ENCODE results near the gene WNT9A. TPM values are rescaled to one million over a fixed set of nuclear protein-coding genes. Genes with fewer than 3 reads are reported as not detected.
"Not testable (repeated sequence)": the region's sequence is repeated elsewhere in the genome, so short reads cannot be mapped to it uniquely, and the experiment has no call there.

Gene WNT9A
- total RNA-seq, 2 experiments from 2014 or later: 0.08 to 0.09 TPM

DNA sequence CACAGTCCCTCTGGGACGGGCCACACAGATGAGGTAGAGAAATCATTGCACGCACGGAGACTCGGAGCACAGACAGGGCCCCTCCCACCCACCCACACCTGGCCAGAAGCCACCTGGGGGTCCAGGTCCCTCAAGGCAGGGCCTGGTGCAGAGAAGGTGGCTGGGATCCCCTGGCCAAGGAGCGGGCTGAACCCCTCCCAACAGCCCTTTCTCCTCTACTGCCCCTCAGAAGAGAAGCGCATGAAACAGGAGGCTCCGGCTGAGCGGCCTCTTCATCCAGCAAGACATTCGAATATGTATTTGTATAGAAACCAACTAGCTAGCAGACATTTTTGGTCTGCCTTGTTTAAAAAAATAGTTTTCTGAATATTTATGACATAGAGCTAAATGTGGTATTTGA, 29.0 kb downstream of the WNT9A start:
- Mint-ChIP-seq H3K27me3 (no peaks in the 10 kb centered on the region), H3K4me1 (no peaks in the 10 kb centered on the region), H3K4me3 (no peak overlapping the region), H3K9me3 (no peaks in the 10 kb centered on the region), H3K36me3 (no peaks in the 10 kb centered on the region), H3K27ac (no peak overlapping the region)
- no peak for DNase-seq
- ATAC-seq (ENCODE audit: low read depth): no peak
- POLR2A ChIA-PET: no interaction called here

DNA sequence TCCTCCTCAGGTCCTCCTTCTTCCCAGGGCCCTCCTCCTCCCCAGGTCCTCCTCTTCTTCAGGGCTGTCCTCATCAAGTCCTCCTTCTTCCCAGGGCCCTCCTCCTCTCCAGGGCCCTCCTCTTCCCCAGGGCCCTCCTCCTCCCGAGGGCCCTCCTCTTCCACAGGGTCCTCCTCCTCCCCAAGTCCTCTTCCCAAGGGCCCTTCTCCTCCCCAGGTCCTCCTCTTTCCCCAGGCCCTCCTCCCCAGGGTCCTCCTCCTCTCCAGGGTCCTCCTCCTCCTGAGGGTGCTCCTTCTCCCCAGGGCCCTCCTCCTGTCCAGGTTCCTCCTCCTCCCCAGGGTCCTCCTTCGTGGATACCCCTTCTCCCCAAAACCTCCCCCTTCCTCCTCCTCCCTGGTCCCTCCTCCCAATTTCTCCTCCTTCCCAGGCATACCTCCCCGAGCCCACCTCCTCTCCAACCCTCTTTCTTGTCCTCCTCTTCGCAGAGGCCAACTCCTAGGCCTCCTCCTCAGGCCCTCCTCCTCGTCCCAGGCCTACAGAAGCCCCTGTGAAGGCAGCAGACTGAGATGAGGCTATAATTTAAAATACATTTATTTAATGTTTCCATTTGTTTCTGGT, 29.5 kb downstream of the WNT9A start:
- Mint-ChIP-seq H3K4me1 (no peaks in the 10 kb centered on the region), H3K27ac (no peak overlapping the region), H3K9me3 (no peaks in the 10 kb centered on the region), H3K36me3 (no peaks in the 10 kb centered on the region), H3K4me3 (no peak overlapping the region), H3K27me3 (no peaks in the 10 kb centered on the region)
- POLR2A ChIA-PET: no interaction called here
- ATAC-seq (ENCODE audit: low read depth) (no peak), DNase-seq (no peak)

DNA sequence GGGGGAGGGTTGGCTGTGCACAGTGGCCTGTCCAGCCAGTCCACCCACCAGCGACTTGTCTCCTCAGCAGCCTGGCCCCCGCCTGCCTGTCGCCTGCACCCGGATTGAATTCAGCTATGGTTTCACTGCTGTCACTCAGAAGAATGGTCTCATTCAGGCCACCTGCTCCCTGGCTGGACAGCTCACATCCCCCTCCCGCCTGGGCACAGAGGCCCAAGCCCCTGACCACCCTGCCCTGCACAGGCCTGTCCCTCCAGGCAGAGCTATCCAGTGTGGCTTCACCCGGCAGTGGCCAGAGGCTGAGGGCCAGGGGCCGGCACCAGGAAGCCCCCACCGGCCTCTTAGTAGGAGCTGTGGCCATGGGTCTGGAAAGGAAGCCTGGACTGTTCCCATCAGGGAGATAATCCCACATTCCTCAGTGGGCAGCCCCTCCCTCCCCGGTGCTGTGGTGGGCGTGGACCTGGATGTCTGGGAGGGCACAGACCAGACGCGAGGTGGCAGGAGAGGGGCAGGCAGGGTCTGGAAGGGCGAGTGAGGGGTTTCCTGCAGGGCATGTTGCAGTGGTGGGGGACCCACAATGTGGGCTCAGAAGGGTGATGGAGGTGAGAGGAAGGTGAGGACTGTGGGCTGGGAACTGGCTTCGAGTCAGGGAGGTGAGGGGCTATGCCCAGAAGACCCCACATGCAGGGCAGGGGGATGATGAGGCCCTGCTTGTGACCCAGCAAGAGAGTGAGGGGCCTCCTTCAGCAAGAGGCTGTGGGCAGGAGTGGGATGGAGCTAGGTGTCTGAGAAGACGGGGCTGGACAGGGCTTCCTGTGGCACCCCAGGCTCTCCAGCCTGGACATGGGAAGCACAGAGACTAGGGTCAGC, 30.4 kb downstream of the WNT9A start:
- POLR2A ChIA-PET: no interaction called here
- Mint-ChIP-seq H3K36me3 (no peaks in the 10 kb centered on the region), H3K27me3 (peaks cover 3% of the 10 kb centered on the region), H3K4me1 (no peaks in the 10 kb centered on the region), H3K9me3 (no peaks in the 10 kb centered on the region), H3K4me3 (no peak overlapping the region), H3K27ac (no peak overlapping the region)
- DNase-seq: no peak
- ATAC-seq (ENCODE audit: low read depth): no peak

DNA sequence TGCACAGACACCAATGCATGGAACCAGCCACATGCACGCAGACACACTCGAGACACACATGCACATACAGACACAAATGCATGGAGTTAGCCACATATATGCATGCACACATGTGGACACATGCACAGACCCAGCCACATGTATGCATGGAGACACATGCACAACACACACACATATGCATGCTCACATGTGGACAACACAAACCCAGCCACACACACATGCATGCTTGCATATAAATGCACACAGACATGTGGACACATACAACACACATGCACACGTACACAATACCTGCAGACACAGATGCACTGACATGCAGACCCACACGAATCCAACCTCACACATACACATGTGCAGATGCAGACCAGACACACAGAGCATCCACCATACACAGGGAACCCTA, 31.1 kb downstream of the WNT9A start:
- no peak overlapping the region for H3K4me3 Mint-ChIP-seq

DNA sequence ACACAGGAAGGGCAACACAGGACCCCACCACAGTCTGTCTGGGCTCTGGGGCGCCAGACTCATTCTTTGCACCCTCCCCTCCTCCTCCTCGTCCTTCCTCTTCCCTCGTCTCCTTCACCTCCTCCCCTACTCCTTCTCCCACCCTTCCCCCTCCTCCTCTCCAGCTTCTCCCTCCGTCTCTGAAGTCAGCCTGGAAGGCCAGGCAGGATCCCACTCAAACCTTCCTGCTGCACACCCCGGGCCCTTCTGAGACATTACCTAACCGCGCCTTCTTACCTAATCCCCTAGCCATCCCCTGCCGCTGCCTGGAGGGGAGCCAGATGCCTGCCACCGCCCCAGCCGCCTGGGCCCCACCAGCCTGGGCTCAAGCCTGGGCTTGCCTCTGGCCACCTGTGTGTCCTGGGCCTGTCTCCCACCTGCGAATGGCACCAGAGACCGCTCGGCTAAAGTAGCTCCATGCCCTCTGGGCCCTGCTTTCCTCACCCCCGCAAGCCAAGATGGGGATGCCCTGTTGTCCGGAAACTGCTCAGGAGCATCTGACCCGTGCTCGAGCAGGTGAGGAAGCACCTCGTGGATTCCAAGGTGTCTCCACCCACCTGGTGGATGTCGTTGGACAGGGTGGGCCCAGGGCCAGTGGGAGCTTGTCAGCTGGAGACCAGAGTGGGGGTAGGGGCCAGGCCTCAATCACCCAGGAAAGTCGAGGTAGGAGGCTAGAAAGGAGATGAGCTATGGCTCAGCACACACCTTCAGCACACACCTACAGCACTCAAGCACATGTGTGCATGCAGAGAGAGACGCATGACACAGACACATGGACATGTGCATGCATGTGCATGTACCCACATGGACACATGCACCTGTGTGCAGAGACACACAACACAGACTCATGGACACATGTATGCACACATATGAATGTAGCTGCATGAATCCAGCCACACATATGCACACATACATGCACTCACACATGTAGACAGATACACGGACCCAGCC, 31.9 kb downstream of the WNT9A start:
- H3K27ac Mint-ChIP-seq: no peak overlapping the region

More for the DNA sequence above, 31.1 kb downstream of the WNT9A start:
- Mint-ChIP-seq H3K27ac (no peak overlapping the region), H3K9me3 (no peaks in the 10 kb centered on the region), H3K27me3 (peaks cover 8% of the 10 kb centered on the region), H3K36me3 (no peaks in the 10 kb centered on the region), H3K4me1 (peaks cover 2% of the 10 kb centered on the region)
- POLR2A ChIA-PET: no interaction called here
- ATAC-seq (ENCODE audit: low read depth) (no peak), DNase-seq (no peak)

DNA sequence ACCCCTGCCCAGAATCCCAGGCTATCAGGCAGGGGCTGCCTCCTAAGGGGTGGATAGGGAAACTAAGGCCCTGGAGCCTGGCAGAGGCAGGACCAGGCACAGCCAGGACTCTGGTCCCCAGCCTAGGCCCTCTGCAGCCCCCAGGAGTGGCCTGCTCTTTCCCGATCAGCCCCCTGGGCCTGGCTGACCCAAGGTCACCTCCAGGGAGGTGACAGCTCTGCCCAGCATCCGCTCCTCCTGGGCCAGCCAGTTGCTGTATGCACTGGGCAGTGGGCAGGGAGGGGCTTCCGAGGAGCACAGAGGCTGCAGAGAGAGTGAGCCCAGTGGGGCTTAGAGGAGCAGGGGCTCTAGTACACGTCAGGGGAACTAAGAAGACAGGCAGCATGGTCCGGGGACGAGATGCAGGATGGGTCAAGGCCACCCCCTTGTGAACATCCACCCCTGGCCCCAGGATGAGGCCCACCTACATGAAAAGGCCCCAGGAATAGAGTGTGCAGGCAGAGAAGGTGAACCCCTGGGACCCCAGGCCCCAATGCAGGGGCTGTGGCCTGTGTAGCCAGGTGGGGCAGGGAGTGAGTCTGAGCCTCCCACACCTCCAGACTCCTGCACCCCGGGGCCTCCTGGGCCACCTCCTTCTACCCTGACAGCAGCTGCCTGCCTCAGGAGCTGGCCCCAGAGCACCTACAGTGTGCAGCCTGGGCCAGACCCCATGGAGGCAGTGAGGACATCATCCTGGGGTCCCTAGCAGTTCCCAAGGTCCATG, 32.8 kb downstream of the WNT9A start:
- no peak overlapping the region for H3K4me3 Mint-ChIP-seq

More for the DNA sequence above, 31.9 kb downstream of the WNT9A start:
- no peaks in the 10 kb centered on the region for H3K36me3 Mint-ChIP-seq
- ATAC-seq (ENCODE audit: low read depth) (no peak), DNase-seq (no peak)
- no peak overlapping the region for H3K4me3 Mint-ChIP-seq
- H3K4me1 Mint-ChIP-seq: peaks cover 4% of the 10 kb centered on the region
- POLR2A ChIA-PET: no interaction called here
- H3K9me3 Mint-ChIP-seq: no peaks in the 10 kb centered on the region
- H3K27me3 Mint-ChIP-seq: peaks cover 9% of the 10 kb centered on the region

DNA sequence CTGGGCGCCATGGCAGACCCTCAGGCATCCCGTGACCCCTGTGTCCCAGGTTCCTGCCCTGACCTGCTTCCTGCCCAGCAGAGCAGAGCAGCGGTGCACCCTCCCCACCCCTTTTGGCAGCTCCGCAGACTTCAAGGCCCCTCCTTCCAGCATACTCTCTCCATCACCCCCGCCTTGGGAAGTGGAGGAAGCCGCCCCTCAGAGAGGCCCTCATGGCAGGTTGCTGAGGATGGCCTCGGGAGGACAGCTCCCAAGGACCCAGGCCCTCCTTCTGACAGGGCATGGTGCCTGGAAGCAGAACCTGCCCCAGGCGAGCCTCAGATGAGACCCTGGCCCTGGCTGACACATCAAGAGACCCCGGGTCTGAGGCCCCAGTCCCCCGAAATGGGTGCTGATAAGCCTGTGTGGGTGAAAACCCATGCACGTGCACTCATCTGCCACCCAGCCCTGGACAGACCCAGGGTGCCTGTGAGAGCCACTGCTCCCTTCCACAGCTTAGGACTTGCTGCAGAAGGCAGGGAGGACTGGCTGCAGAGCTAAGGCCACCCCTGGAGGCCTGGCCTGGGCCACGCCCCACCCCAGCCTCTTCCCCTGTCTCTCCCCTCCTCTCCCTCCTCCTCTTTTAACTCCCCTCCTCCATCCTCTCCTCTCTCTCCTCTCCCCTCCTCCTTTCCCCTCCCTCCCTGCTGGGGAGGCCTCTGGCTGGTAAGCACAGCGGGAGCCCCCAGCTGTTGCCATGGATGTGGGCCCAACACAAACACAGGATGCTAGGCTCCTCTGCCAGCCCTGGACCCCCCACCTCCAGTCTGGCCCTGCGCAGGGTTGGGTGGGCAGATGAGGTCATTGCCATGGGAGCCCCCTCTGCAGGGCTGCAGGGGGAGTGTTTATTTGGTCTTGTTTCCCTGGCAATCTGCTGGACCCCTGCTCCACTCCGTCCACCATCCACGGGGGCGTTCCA, 33.7 kb downstream of the WNT9A start:
- Mint-ChIP-seq H3K4me3 (no peak overlapping the region), H3K27ac (no peak overlapping the region), H3K27me3 (peaks cover 9% of the 10 kb centered on the region), H3K9me3 (no peaks in the 10 kb centered on the region), H3K4me1 (peaks cover 4% of the 10 kb centered on the region), H3K36me3 (no peaks in the 10 kb centered on the region)
- DNase-seq: no peak
- ATAC-seq (ENCODE audit: low read depth): no peak
- POLR2A ChIA-PET: no interaction called here

More for the DNA sequence above, 32.8 kb downstream of the WNT9A start:
- POLR2A ChIA-PET: no interaction called here
- Mint-ChIP-seq H3K27me3 (peaks cover 9% of the 10 kb centered on the region), H3K36me3 (no peaks in the 10 kb centered on the region), H3K4me1 (peaks cover 4% of the 10 kb centered on the region), H3K27ac (no peak overlapping the region), H3K9me3 (no peaks in the 10 kb centered on the region)
- ATAC-seq (ENCODE audit: low read depth) (no peak), DNase-seq (no peak)

DNA sequence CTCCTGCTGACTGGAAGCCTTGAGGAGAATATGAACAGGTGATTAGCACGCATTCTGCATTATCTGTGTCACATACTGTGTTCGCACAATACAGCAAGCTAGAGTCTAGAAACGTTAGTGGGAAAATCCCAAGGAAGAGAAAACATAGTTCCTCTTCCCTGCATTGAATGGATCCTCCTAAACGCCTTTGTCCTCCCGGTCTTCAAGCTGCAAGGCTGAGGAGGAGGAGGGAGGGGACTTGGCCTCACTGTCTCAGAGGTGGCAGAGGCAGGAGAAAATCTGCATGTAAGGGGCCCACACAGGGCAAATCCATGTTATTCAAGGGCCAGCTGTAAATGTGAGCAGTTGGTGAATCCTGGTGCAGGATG, 34.4 kb downstream of the WNT9A start:
- Mint-ChIP-seq H3K27ac (no peak overlapping the region), H3K27me3 (peaks cover 9% of the 10 kb centered on the region), H3K4me3 (no peak overlapping the region)

DNA sequence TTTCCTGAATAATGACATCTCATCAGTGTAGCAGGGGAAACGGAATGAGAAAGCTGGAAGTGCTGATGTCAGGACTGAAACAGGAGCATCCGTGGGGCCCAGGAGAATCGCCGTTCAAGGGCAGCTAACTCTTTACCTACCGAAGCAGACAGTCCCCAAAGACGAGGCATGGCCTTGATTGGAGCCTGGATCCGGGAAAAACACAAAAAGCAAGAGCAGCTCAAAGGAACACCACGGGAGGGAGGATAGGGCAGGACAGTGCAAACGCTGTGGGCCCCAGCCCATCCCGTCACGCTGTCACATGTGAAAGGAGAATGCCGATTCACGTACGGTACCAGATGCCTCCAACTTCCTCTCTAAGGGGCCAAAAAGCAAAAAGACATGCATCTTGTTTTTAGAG, 34.9 kb downstream of the WNT9A start:
- peaks cover 9% of the 10 kb centered on the region for H3K27me3 Mint-ChIP-seq
- no peak overlapping the region for H3K27ac Mint-ChIP-seq
- H3K4me1 Mint-ChIP-seq: peaks cover 4% of the 10 kb centered on the region
- POLR2A ChIA-PET: no interaction called here
- H3K36me3 Mint-ChIP-seq: no peaks in the 10 kb centered on the region
- ATAC-seq (ENCODE audit: low read depth) (no peak), DNase-seq (no peak)
- H3K9me3 Mint-ChIP-seq: no peaks in the 10 kb centered on the region
- no peak overlapping the region for H3K4me3 Mint-ChIP-seq

More for the DNA sequence above, 34.4 kb downstream of the WNT9A start:
- Mint-ChIP-seq H3K9me3 (no peaks in the 10 kb centered on the region), H3K4me1 (peaks cover 4% of the 10 kb centered on the region), H3K36me3 (no peaks in the 10 kb centered on the region)
- POLR2A ChIA-PET: no interaction called here
- DNase-seq (no peak), ATAC-seq (ENCODE audit: low read depth) (no peak)

DNA sequence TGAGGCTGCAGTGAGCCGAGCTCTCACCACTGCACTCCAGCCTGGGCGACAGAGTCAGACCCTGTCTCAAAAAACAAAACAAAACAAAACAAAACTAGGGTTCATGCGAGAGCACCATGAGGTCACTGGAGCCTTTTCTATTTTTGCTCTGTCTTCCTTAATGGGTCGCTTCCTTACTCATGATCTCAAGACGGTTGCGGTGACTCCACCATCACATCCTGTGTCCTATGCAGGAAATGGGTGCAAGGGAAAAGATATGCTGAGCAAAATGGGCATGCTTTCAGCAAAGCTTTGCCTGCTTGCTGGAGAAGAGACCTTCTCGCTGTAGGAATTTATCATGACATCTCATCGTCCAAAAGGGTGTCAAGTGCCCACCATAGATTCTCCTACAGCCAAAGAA, 36.4 kb downstream of the WNT9A start:
- no peaks in the 10 kb centered on the region for H3K9me3 Mint-ChIP-seq
- no peak overlapping the region for H3K4me3 Mint-ChIP-seq
- peaks cover 4% of the 10 kb centered on the region for H3K4me1 Mint-ChIP-seq
- H3K36me3 Mint-ChIP-seq: no peaks in the 10 kb centered on the region
- POLR2A ChIA-PET: no interaction called here
- peaks cover 9% of the 10 kb centered on the region for H3K27me3 Mint-ChIP-seq
- DNase-seq (no peak), ATAC-seq (ENCODE audit: low read depth) (peak; percentile 36)
- no peak overlapping the region for H3K27ac Mint-ChIP-seq

DNA sequence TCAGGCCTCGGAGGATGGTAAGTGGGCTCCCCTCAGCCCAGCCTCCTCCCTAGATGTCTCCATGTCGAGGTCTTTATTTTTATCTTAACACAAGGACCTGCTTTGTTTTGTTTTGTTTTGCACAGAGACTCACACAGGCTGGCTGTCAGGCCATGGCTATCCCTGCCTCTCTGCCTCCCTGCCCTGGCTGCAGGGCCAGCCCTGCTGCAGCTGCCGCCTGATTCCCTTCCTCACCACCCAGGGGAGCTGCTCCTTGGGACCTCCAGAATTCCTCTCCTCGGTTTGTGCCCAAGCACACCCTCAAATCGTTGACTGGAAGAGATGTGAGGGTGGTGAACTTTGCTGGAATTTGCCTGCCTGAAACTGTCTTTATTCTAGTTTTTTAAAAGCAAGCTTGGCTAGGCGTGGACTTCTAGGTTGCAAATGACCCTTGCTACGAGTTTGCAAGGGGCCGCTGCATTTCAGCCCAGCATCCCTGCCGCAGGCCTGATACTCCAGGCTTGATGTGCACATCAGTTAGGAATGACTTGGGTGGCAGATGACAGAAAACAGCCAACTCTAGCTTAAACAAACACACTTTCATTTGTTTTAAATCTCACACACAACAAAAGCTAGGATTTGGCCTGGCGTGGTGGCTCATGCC, 37.1 kb downstream of the WNT9A start:
- ATAC-seq (ENCODE audit: low read depth) (no peak), DNase-seq (no peak)
- H3K9me3 Mint-ChIP-seq: no peaks in the 10 kb centered on the region
- no peak overlapping the region for H3K27ac Mint-ChIP-seq
- H3K36me3 Mint-ChIP-seq: no peaks in the 10 kb centered on the region
- peaks cover 9% of the 10 kb centered on the region for H3K27me3 Mint-ChIP-seq
- H3K4me3 Mint-ChIP-seq: no peak overlapping the region
- POLR2A ChIA-PET: interaction anchor here (0.6 kb wide), 1 partner anchor 183 kb away, joined by 3 read pairs; no protein-coding TSS in a partner anchor
- peaks cover 4% of the 10 kb centered on the region for H3K4me1 Mint-ChIP-seq

DNA sequence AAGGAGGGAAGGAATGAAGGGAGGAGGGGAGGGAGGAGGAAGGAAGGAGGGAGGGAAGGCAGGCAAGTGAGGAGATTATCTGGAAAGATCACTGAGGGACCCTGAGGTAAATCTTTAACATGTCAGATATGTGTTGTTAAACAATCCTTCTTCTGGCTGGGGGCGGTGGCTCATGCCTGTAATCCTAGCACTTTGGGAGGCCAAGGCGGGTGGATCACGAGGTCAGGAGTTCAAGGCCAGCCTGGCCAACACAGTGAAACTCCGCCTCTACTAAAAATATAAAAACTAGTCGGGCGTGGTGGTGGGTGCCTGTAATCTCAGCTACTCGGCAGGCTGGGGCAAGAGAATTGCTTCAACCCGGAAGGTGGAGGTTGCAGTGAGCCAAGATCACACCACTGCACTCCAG, 37.8 kb downstream of the WNT9A start:
- ATAC-seq (ENCODE audit: low read depth); H3K9me3 Mint-ChIP-seq; H3K36me3 Mint-ChIP-seq; POLR2A ChIA-PET; H3K4me1 Mint-ChIP-seq; H3K4me3 Mint-ChIP-seq; H3K27ac Mint-ChIP-seq; DNase-seq; H3K27me3 Mint-ChIP-seq: not testable (repeated sequence)

Data from activated naive CD8-positive, alpha-beta T cell treated with anti-CD3 and anti-CD28 coated beads, Interleukin-2, amount 10 ng/mL, durations not matched to agents 7 days and 5 days (primary cell).